Sciatic nerve (tissue), 2 donors: Measurements from ENCODE around the gene SHROOM3. TPM values are rescaled to one million over a fixed set of nuclear protein-coding genes. Genes with fewer than 3 reads are reported as not detected.

Experiments
- ATAC-seq: fragments of 200-7000 bp; cut with Tn5 transposase; one replicate; pipeline ENCODE4 v1.9.1; 2020; ENCODE audit warnings: mild to moderate bottlenecking, moderate library complexity
- DNase-seq: peaks from one replicate; pipeline ENCODE4 v3.0.0-alpha.2; 2020; ENCODE audit warnings: low spot score
- intact Hi-C: fragments of 100-400 bp; cut with DNase I; formaldehyde crosslinking; loops from one replicate; pipeline ENCODE4 v1.14.2; 2022
- total RNA-seq: library from RNA; stranded (reverse); fragmentation: NEBNext Ultra II Directional; extraction: Animal tissue kit (Norgen Biotek cat#: 25700); gene quantifications from one replicate; pipeline ENCODE4 v1.2.1, GENCODE V29; 2021
- donor health status: DM: no; HTN: no; CAD: no.
- donor health status: DM: no; HTN: no; CAD: no.

Gene SHROOM3
- total RNA-seq, 1 donor from 2014 or later = 46.2 TPM

DNA sequence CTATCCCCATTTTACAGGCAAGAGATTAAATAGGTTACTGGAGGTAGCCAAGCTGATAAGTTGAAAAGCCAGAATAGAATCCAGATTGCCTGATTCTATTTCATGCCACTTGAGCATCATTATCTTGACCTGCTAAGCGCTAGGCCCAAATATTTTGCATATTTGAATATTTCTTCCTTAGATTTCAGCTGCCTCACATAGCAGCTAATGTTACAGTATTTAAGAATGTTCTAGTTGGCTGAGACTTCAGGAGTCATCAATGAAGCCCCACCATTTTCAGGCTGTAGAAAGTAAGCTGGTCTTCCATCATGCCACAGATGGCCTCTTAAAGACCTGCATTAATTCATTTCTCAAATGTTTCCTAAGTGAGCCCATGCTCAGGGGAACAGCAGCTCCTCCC lies 121.4 kb downstream of the SHROOM3 start:
- DNase-seq = no peak
- intact Hi-C loops = no loop called here
- ATAC-seq = no peak

DNA sequence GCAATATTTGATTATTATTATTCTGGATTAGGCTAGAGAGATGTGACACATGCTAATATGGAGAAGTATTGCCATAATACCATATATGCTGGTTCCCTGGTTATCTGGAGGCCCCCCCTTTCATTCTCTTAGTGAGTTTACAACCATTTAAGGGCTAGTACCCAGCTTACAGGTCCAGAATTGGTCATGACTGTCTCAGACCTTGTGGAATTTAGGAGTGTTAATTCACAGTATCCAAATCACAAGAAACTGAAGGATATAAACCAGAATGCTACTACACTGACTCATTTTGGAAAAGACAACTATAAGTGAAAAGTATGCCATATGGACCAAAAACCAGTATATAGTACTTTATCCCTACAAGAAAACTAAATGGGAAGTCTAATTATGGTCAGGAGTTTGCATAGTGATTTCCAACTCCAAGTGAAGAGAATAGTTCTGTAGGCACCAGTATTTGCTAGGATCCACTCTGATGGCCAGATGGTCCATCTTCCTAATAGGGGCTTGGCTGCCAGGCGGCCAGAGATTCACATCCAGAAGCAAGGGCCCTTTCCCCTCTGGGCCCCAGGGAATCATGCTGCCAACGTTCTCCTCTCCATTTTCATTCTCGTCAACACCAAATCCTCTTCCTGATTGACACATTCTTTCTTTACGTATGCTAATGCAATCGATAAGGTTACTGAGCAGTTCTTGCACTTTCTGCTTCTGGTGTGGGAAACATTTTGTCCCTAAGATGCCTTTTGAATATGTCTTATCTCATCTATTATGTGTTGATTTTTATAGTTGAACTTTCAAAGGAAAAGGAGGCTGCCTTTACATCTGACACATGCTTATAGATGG lies 123.6 kb downstream of the SHROOM3 start:
- intact Hi-C loops = no loop called here
- ATAC-seq = no peak
- DNase-seq = no peak

GRCh38 chr4:76559236-76560071 lies 124.4 kb downstream of the SHROOM3 start:
- intact Hi-C loops = no loop called here
- DNase-seq (no peak), ATAC-seq (no peak)

DNA sequence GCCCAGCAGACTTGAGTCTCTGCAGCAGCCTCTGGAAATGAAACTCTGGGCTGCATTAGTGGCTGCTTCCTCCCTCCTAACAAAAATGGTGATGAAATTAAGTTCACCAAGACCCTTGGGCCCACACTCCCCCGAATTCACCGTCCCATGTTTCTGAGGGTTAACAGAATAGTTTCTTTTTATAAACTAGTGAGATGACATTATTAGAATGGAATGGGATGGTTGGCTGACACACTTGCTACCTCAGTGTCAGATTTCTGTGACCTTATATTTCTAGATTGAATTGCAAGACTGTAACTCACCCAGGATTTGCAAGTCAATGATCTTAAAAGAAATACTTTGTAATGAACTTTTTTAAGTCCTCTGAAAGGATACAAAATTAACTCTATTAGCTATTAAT lies 127.1 kb downstream of the SHROOM3 start:
- intact Hi-C loops = no loop called here
- ATAC-seq (peak; percentile 82), DNase-seq (no peak)

DNA sequence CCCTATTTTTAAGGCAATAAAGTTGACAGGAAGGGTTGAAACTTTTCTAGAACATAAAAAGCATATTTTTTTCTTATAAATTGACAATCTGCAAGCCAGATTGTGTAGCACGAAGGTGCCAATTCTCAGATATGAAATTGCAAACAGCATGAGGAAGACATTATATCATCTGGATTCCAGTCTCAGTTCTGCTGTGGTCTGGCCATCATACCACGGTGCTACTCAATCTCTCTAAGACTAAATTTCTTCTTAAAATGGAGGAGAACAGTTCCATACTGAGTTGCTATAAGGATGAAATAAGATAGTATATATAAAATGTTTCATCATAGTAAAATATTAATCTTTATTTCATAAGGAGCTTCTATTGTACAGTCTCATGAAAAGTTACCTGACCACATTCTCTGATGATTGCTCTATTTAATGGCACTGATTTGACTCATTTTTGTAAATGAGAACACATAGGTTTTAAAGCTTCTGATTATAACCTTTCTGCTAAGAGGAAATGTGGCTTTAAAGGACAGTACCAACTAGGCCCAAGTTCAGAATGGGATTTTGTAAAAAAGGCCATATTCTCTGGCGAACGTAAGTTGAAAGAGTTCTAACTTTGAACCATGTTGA lies 127.9 kb downstream of the SHROOM3 start:
- ATAC-seq (no peak), DNase-seq (no peak)
- intact Hi-C loops = no loop called here

DNA sequence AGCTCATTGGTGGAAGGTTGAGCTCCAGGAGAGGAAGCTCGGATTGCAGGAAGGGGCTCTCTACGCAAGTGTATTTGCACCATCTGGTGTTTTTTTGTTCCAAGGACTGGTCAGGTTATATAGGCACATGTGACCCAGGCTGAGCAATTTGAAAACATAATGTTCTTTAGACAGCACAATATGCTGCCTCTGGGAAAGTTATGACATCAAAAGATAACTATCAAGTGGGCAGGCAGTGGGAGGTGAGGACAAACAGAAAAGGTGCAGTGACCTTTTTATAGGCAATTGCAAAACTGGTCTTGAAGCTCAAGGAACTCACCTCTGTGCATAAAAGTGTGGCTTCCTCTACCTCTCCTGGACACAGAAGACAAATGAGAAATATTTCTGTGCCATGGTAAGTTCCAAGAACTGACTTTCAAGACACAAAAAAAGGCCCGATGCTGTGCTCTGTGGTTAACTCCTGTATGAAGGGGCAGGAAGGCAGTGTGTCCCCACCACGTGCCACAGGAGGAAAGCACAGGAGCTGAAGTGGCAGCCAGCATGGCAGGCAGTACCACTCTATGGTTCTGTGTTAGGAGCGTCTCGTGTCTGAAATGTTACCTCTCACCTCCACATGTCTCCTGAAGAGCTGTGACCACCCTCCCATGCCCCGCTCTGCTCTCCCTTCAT lies 128.6 kb downstream of the SHROOM3 start:
- intact Hi-C loops = no loop called here
- ATAC-seq (no peak), DNase-seq (no peak)

- DNase-seq (no peak), ATAC-seq (no peak)
- intact Hi-C loops = no loop called here
Observed at GRCh38 chr4:76564123-76564915, 129.3 kb downstream of the SHROOM3 start.

GRCh38 chr4:76568262-76568661 lies 133.2 kb downstream of the SHROOM3 start:
- intact Hi-C loops = no loop called here

GRCh38 chr4:76569225-76569624 lies 134.2 kb downstream of the SHROOM3 start:
- intact Hi-C loops = no loop called here
- ATAC-seq = no peak
- DNase-seq = no peak

More at GRCh38 chr4:76568262-76568661, 133.2 kb downstream of the SHROOM3 start:
- ATAC-seq (no peak), DNase-seq (no peak)

GRCh38 chr4:76569706-76570105 lies 134.7 kb downstream of the SHROOM3 start:
- intact Hi-C loops = no loop called here
- DNase-seq (no peak), ATAC-seq (no peak)

DNA sequence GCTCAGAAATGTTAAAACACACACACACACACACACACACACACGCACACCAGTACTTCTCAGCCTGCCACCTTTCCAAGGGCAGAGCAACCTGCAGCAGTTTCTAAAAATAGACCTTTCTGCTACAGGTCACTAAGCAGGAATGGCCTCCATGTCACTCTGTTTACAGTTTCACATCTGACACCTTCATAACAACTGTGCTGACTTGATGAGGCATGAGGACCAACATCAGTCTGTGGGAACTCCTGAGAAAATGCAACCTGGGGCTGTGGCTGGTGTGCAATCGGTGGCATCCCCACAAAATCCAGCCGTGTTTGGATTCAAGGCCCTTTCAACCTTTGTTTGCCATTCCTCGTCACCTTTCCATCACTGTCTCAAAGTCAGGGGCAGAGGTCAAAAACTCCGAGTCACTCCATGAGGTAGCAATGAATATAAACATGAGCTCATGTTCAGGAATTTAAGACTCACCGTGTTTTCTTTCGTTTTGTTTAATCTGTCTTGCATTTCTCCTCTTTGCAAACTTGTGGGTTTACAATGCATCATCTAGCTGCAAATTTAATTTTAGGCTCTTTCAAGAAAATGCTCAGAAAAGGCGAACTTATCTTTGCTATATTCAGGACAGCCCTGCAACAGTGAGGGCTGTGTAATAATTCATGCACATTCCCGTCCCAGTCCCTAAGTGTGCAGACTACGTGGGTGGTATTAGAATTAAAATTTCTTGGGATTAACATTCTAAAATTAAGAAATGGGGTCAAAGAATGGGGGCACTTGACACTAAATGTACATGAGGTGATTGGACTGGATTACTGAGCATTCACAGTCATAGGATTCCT lies 135.3 kb downstream of the SHROOM3 start:
- no peak for DNase-seq
- no peak for ATAC-seq
- intact Hi-C loops = no loop called here

DNA sequence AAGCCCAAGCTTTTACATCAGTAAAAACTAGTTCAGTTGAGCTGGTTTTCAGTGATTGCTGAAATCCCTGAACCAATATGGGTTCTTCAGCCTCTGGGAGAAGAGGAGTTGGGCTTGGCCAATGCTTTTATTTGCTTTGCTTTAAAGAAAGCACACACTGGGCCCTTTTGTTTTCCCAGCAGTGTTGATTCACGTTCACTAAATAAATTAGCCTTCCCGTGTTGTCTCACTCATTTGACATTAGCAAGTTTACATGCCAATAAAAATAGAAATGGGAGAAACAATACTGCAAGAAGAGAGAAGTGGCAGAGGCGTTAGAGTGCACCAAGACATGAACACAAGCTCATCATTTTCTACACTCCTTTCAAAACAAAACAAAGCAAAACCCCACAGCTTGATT lies 136.2 kb downstream of the SHROOM3 start:
- intact Hi-C loops = no loop called here
- ATAC-seq (peak; percentile 80), DNase-seq (no peak)

- intact Hi-C loops = no loop called here
- DNase-seq (no peak), ATAC-seq (no peak)
Observed at GRCh38 chr4:76572224-76572623, 137.2 kb downstream of the SHROOM3 start.

DNA sequence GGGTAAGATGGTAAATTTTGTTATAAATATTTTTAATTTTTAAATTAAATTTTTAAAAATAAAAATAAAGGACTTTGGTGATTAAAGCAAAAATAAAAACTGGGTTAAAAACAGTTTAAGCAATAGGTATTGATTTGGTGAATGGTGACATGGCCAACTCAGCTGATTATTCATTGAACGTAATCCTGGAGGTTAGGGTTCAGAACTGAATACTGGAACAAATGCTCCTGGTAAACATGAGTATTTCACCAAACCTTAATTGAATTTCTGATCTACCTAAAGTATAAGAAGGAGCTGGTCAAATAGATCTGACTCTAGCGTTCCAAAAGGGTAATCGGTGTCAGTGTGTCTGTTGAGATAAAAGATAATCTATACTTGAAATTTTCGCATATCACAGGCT lies 141.8 kb downstream of the SHROOM3 start:
- DNase-seq (no peak), ATAC-seq (no peak)
- intact Hi-C loops = no loop called here

DNA sequence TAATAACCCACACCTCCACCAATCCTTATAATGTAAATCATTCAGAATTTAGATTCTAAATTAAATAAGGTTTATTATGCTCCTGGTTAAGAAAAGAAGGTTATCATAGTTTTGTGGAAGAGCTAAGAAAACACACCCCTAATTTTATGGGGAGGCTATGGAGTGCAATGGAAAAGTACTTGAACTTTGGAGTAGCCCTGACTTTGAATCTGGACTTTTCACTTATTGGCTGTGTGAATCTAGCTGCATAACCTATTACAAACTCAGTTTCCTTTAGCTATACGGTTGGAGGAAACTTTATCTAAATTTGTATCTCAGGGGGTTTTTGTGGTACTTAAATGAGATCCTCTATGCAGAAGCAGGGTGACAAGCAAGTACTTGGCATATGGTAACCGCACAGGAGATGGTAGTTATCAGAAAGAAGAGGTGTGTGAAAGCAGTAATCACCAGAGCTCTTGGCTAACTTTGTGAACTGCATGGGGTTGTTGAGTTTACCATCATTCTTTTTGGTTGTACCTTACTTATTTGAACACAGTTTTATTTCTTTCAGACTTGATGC lies 143.1 kb downstream of the SHROOM3 start:
- DNase-seq = no peak
- ATAC-seq = no peak
- intact Hi-C loops = no loop called here

DNA sequence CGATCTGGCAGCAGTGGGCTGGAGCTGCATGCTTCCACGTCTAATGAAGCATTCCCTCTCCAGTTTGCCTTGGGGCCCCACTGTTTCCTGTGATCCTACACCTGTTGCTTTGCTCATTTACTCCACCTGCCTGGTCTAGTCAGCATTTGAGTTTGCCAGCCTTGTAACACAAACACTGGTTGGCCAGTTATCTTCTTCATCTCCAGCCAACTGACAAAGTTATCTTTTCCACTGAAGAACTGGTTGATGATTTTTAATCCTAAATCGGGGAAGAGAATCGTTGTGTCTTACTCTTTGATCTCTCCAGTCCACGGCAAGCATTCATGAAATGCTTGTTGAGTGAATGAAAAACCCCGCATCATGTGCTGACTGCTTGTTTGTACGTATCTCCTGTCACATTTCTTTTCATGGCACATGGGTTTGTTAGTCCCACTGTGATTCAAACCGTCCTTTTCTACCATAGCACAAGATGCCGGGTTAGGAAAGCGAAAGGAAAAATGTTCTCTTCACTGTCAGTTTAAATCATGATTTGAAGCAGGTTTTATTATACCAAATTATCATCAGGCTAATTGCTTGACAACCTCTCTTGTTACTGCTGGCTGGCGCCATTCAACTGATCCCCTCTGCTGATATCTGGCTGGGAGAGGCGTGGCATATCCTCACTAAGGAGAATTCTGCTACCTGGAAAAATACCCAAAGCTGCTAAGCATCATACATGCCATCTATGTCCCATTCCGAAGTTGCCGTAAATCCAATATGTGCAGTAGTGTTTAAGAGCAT lies 144.8 kb downstream of the SHROOM3 start:
- no peak for ATAC-seq
- no peak for DNase-seq
- intact Hi-C loops = no loop called here
